Caco-2 (cell line): ENCODE results near the gene SLC9A6. TPM values are rescaled to one million over a fixed set of nuclear protein-coding genes. Genes with fewer than 3 reads are reported as not detected.

Source experiments
- BruUV-seq: library from RNA; stranded (reverse); fragments of 400-500 nt; replicated peaks from 2 replicates; lab custom pipeline; 2021; lab: Mats Ljungman, UMichigan
- CTCF ChIA-PET: fragments of 300-600 bp; sonication (Branson Sonifier 250); formaldehyde crosslinking; loops from one replicate; lab custom pipeline; 2022; ENCODE audit warnings: antibody characterized with exemption; lab: Charles Lee
- POLR2A ChIA-PET: fragments of 300-600 bp; sonication (Branson Sonifier 250); formaldehyde crosslinking; loops from one replicate; lab custom pipeline; 2022; ENCODE audit warnings: antibody characterized with exemption; lab: Charles Lee
- DNase-seq, 2 experiments: peaks; one replicate each; pipeline versions ENCODE4 v3.0.0 to v3.0.0-alpha.2; 2020 to 2022
- H3K27me3 ChIP-seq: replicated peaks from 2 replicates; pipeline ENCODE4 v1.6.0; 2011; ENCODE audit warnings: low read length; ENCODE audit not compliant: control insufficient read depth, insufficient read depth
- H3K36me3 ChIP-seq: 2 replicates; pipeline ENCODE4 v1.5.1; 2011; ENCODE audit warnings: low read length; ENCODE audit not compliant: control insufficient read depth, insufficient read depth
- H3K4me1 ChIP-seq: fragments of 250-450 bp; sonication (Bioruptor Pico); 2 replicates; pipeline ENCODE4 v1.5.1; 2020; ENCODE audit warnings: mild to moderate bottlenecking
- H3K4me3 ChIP-seq: 2 replicates; pipeline ENCODE4 v1.5.1; 2011; ENCODE audit warnings: low read depth, mild to moderate bottlenecking, control low read depth, low read length
- H3K9me3 ChIP-seq: fragments of 250-450 bp; sonication (Bioruptor Pico); 2 replicates; pipeline ENCODE4 v1.5.1; 2020; ENCODE audit warnings: mild to moderate bottlenecking, moderate library complexity
- H3K27ac Mint-ChIP-seq: one replicate; pipeline ENCODE4 v1.8.0; 2022; ENCODE audit warnings: mixed read lengths; ENCODE audit not compliant: unreplicated experiment
- H3K27me3 Mint-ChIP-seq: one replicate; pipeline ENCODE4 v1.8.0; 2022; ENCODE audit warnings: mixed read lengths; ENCODE audit not compliant: insufficient read depth, unreplicated experiment
- H3K36me3 Mint-ChIP-seq: one replicate; pipeline ENCODE4 v1.8.0; 2022; ENCODE audit warnings: mild to moderate bottlenecking, mixed read lengths; ENCODE audit not compliant: insufficient read depth, unreplicated experiment
- H3K4me1 Mint-ChIP-seq: one replicate; pipeline ENCODE4 v1.8.0; 2022; ENCODE audit warnings: low read depth, mixed read lengths; ENCODE audit not compliant: unreplicated experiment
- H3K4me3 Mint-ChIP-seq: one replicate; pipeline ENCODE4 v1.8.0; 2022; ENCODE audit warnings: mild to moderate bottlenecking, moderate library complexity, mixed read lengths; ENCODE audit not compliant: unreplicated experiment
- H3K9me3 Mint-ChIP-seq: one replicate; pipeline ENCODE4 v1.8.0; 2022; ENCODE audit warnings: mixed read lengths; ENCODE audit not compliant: unreplicated experiment
- CTCF ChIP-seq, 2 experiments: fragments of 200-600 bp in 1 of 2; IDR thresholded peaks; 1 replicate in 1 of 2; 2 replicates in 1 of 2; pipeline versions ENCODE4 v1.5.1 to v1.8.0; 2011 to 2022; ENCODE audit warnings: antibody characterized with exemption in 1 of 2, control low read depth in 1 of 2, inconsistent platforms in 1 of 2, low read depth in 1 of 2, low read length in 1 of 2, mild to moderate bottlenecking in 1 of 2, moderate library complexity in 1 of 2; ENCODE audit not compliant: insufficient read depth in 1 of 2, severe bottlenecking in 1 of 2, unreplicated experiment in 1 of 2
- intact Hi-C: fragments of 100-400 bp; cut with micrococcal nuclease; formaldehyde crosslinking; loops from one replicate; pipeline ENCODE4 v1.10.0; 2022; ENCODE audit not compliant: unreplicated experiment
- total RNA-seq: library from RNA; stranded (reverse); gene quantifications from 2 replicates; pipeline ENCODE4 v1.2.3, GENCODE V29; 2022

SLC9A6 gene
- total RNA-seq, 1 experiment from 2014 or later = 9.9 TPM

DNA sequence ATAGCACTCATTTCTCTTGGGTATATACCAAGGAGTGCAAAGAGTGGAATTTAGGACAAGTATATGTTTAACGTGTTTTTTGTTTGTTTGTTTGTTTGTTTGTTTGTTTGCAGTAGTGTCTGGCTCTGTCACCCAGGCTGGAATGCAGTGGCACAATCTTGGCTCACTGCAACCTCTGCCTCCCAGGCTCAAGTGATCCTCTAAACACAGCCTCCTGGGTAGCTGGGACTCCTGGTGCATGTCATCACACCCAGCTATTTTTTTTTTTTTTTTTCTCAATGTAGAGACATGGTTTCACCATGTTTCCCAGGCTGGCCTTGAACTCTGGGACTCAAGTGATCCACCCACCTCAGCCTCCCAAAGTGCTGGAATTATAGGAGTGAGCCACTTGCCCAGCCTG is 50.4 kb downstream of the SLC9A6 start:
- intact Hi-C loops = no loop called here

DNA sequence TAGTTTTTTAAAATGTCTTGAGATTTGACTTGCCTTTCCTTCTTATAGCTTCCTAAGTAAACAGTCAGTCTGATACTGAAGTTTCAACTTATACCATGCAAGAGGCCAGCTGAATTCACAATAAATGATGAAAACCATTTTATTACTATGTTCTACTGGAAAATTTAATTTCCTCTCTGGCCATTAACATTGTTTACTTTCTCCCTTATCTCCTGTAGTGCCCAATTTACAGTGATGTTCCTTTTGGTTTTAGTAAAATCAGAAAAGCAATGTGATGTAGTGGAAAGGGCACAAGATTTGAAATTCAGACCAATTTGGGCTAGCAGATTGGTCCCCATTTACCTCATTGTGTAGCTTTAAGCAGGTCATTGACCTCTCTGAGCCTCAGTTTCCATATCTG is 54.2 kb downstream of the SLC9A6 start:
- H3K9me3 ChIP-seq = no peaks in the 10 kb centered on the region
- intact Hi-C loops = no loop called here
- Mint-ChIP-seq H3K27ac (no peak overlapping the region), H3K27me3 (no peaks in the 10 kb centered on the region), H3K4me3 (no peak overlapping the region), H3K4me1 (no peaks in the 10 kb centered on the region), H3K36me3 (no peaks in the 10 kb centered on the region), H3K9me3 (no peaks in the 10 kb centered on the region)
- no peak for TF ChIP-seq CTCF (IDR thresholded peaks at IDR 0.05; ENCODE audit: insufficient read depth in 1 of 2, low read depth in 1 of 2, low read length in 1 of 2, severe bottlenecking in 1 of 2, unreplicated experiment in 1 of 2)
- BruUV-seq = no TSS peak
- ChIA-PET POLR2A (no interaction called here), CTCF (no interaction called here)
- no peaks in the 10 kb centered on the region for H3K27me3 ChIP-seq
- no peak overlapping the region for H3K4me3 ChIP-seq
- no peaks in the 10 kb centered on the region for H3K4me1 ChIP-seq
- no peaks in the 10 kb centered on the region for H3K36me3 ChIP-seq
- no peak for DNase-seq

More for the DNA sequence above, 50.4 kb downstream of the SLC9A6 start:
- Mint-ChIP-seq H3K4me3 (no peak overlapping the region), H3K27me3 (no peaks in the 10 kb centered on the region), H3K4me1 (no peaks in the 10 kb centered on the region), H3K9me3 (no peaks in the 10 kb centered on the region), H3K27ac (no peak overlapping the region), H3K36me3 (no peaks in the 10 kb centered on the region)
- no TSS peak for BruUV-seq
- no peak for DNase-seq
- Histone ChIP-seq H3K9me3 (no peaks in the 10 kb centered on the region), H3K27me3 (no peaks in the 10 kb centered on the region), H3K4me1 (no peaks in the 10 kb centered on the region), H3K36me3 (no peaks in the 10 kb centered on the region), H3K4me3 (no peak overlapping the region)
- POLR2A ChIA-PET = no interaction called here
- TF ChIP-seq CTCF (IDR thresholded peaks at IDR 0.05; ENCODE audit: insufficient read depth in 1 of 2, low read depth in 1 of 2, low read length in 1 of 2, severe bottlenecking in 1 of 2, unreplicated experiment in 1 of 2) = no peak
- CTCF ChIA-PET = no interaction called here

- CTCF ChIA-PET = no interaction called here
- Mint-ChIP-seq H3K4me1 (no peaks in the 10 kb centered on the region), H3K27ac (no peak overlapping the region), H3K36me3 (no peaks in the 10 kb centered on the region), H3K9me3 (no peaks in the 10 kb centered on the region), H3K27me3 (no peaks in the 10 kb centered on the region), H3K4me3 (no peak overlapping the region)
- no peaks in the 10 kb centered on the region for H3K9me3 ChIP-seq
- H3K27me3 ChIP-seq = no peaks in the 10 kb centered on the region
- POLR2A ChIA-PET = no interaction called here
- DNase-seq = no peak
- no peaks in the 10 kb centered on the region for H3K36me3 ChIP-seq
- intact Hi-C loops = no loop called here
- no peaks in the 10 kb centered on the region for H3K4me1 ChIP-seq
- no peak overlapping the region for H3K4me3 ChIP-seq
- TF ChIP-seq CTCF (IDR thresholded peaks at IDR 0.05; ENCODE audit: insufficient read depth in 1 of 2, low read depth in 1 of 2, low read length in 1 of 2, severe bottlenecking in 1 of 2, unreplicated experiment in 1 of 2) = no peak
- no TSS peak for BruUV-seq
Observed at GRCh38 chrX:136039968-136040367, 54.7 kb downstream of the SLC9A6 start.
